HEK293 (cell line): ENCODE results near the gene CSMD2.

ENCODE experiments used
- CTCF ChIA-PET: fragments of 350-600 bp; formaldehyde crosslinking; extraction: SDS; loops from one replicate; lab custom pipeline; 2021; ENCODE audit warnings: antibody characterized with exemption; lab: Yijun Ruan, JAX
- POLR2A ChIA-PET: fragments of 300-600 bp; formaldehyde crosslinking; extraction: SDS; loops from one replicate; lab custom pipeline; 2020; ENCODE audit warnings: antibody characterized with exemption, inconsistent platforms; lab: Yijun Ruan, JAX
- H3K27ac ChIP-seq: fragments of 200-500 bp; sonication (Bioruptor generic); 2 replicates; pipeline ENCODE4 v1.5.1; 2014; ENCODE audit warnings: low read depth, low read length, control low read depth, inconsistent platforms; ENCODE audit errors: extremely low read depth
- H3K36me3 ChIP-seq, 2 experiments: fragments of 200-500 bp in 1 of 2; sonication (Bioruptor generic) in 1 of 2; 1 replicate in 1 of 2; 2 replicates in 1 of 2; pipeline ENCODE4 v1.5.1; 2014 to 2017; ENCODE audit warnings: inconsistent platforms in 2 of 2, low read length in 2 of 2; ENCODE audit not compliant: control insufficient read depth in 2 of 2, insufficient read depth in 1 of 2
- H3K4me1 ChIP-seq: fragments of 200-500 bp; sonication (Bioruptor generic); 2 replicates; pipeline ENCODE4 v1.5.1; 2014; ENCODE audit warnings: mild to moderate bottlenecking, low read length, inconsistent platforms; ENCODE audit not compliant: control insufficient read depth, insufficient read depth
- H3K4me3 ChIP-seq: 2 replicates; pipeline ENCODE4 v1.5.1; 2011; ENCODE audit warnings: low read depth, mild to moderate bottlenecking, control low read depth, low read length, moderate library complexity
- H3K9me3 ChIP-seq: fragments of 200-500 bp; sonication (Bioruptor generic); 2 replicates; pipeline ENCODE4 v1.5.1; 2014; ENCODE audit warnings: low read depth, low read length, inconsistent platforms; ENCODE audit not compliant: control insufficient read depth, insufficient read depth
- GLI2 ChIP-seq: fragments of 450-650 bp; formaldehyde crosslinking; IDR thresholded peaks from 2 replicates; pipeline ENCODE4; 2017; ENCODE audit warnings: missing biosample characterization, missing genetic modification characterization, low read depth, borderline replicate concordance
- GLIS2 ChIP-seq: fragments of 450-650 bp; formaldehyde crosslinking; IDR thresholded peaks from 2 replicates; pipeline ENCODE4 v1.5.1; 2016; ENCODE audit warnings: missing biosample characterization, missing genetic modification characterization
- HOXC10 ChIP-seq: sonication (generic); formaldehyde crosslinking; IDR thresholded peaks from 2 replicates; pipeline ENCODE4 v1.8.1; 2023; ENCODE audit warnings: mild to moderate bottlenecking, missing genetic modification reagents
- REPIN1 ChIP-seq: fragments of 450-650 bp; formaldehyde crosslinking; IDR thresholded peaks from 2 replicates; pipeline ENCODE4 v1.5.1; 2017; ENCODE audit warnings: missing biosample characterization, missing genetic modification characterization, low read depth
- TCF7L2 ChIP-seq: IDR thresholded peaks from 2 replicates; pipeline ENCODE4 v1.6.1; 2011; ENCODE audit warnings: low read depth, mild to moderate bottlenecking, inconsistent platforms, low read length, moderate library complexity, borderline replicate concordance
- ZIC2 ChIP-seq: fragments of 450-650 bp; formaldehyde crosslinking; IDR thresholded peaks from 2 replicates; pipeline ENCODE4 v1.5.1; 2016; ENCODE audit warnings: missing biosample characterization, missing genetic modification characterization
- ZNF132 ChIP-seq: fragments of 450-650 bp; formaldehyde crosslinking; IDR thresholded peaks from 2 replicates; pipeline ENCODE4 v1.5.1; 2017; ENCODE audit warnings: missing biosample characterization, missing genetic modification characterization, borderline replicate concordance
- ZNF138 ChIP-seq: fragments of 450-650 bp; formaldehyde crosslinking; IDR thresholded peaks from 2 replicates; pipeline ENCODE4 v1.5.1; 2016; ENCODE audit warnings: missing biosample characterization, missing genetic modification characterization, borderline replicate concordance
- ZNF155 ChIP-seq: fragments of 450-650 bp; formaldehyde crosslinking; IDR thresholded peaks from 2 replicates; pipeline ENCODE4 v1.5.1; 2016; ENCODE audit warnings: missing biosample characterization, missing genetic modification characterization
- ZNF175 ChIP-seq: fragments of 450-650 bp; formaldehyde crosslinking; IDR thresholded peaks from 2 replicates; pipeline ENCODE4 v1.5.1; 2016; ENCODE audit warnings: missing biosample characterization, missing genetic modification characterization
- ZNF19 ChIP-seq: fragments of 450-650 bp; formaldehyde crosslinking; IDR thresholded peaks from 2 replicates; pipeline ENCODE4; 2016; ENCODE audit warnings: missing biosample characterization, missing genetic modification characterization, low read depth
- ZNF214 ChIP-seq: fragments of 450-650 bp; formaldehyde crosslinking; IDR thresholded peaks from 2 replicates; pipeline ENCODE4 v1.5.1; 2017; ENCODE audit warnings: missing biosample characterization, mild to moderate bottlenecking, missing genetic modification characterization, borderline replicate concordance
- ZNF391 ChIP-seq: fragments of 450-650 bp; formaldehyde crosslinking; IDR thresholded peaks from 2 replicates; pipeline ENCODE4 v1.5.1; 2016; ENCODE audit warnings: low read depth, missing biosample characterization, missing genetic modification characterization, borderline replicate concordance
- ZNF549 ChIP-seq: fragments of 450-650 bp; IDR thresholded peaks from 2 replicates; pipeline ENCODE4 v1.5.1; 2018; ENCODE audit warnings: missing biosample characterization, missing genetic modification characterization, mild to moderate bottlenecking, inconsistent platforms, moderate library complexity
- ZNF585B ChIP-seq: fragments of 450-650 bp; formaldehyde crosslinking; IDR thresholded peaks from 2 replicates; pipeline ENCODE4 v1.5.1; 2016; ENCODE audit warnings: missing biosample characterization, missing genetic modification characterization
- ZNF600 ChIP-seq: fragments of 450-650 bp; formaldehyde crosslinking; IDR thresholded peaks from 2 replicates; pipeline ENCODE4 v1.5.1; 2016; ENCODE audit warnings: missing biosample characterization, missing genetic modification characterization
- ZNF791 ChIP-seq: fragments of 450-650 bp; formaldehyde crosslinking; IDR thresholded peaks from 2 replicates; pipeline ENCODE4 v1.5.1; 2016; ENCODE audit warnings: missing biosample characterization, missing genetic modification characterization
- ZSCAN5A ChIP-seq: fragments of 450-650 bp; formaldehyde crosslinking; IDR thresholded peaks from 2 replicates; pipeline ENCODE4 v1.5.1; 2016; ENCODE audit warnings: missing biosample characterization, missing genetic modification characterization
- TF ChIP-seq, protein P1 (sequence below): fragments of 450-650 bp; IDR thresholded peaks from 2 replicates; pipeline ENCODE4 v1.5.1; 2018; ENCODE audit warnings: missing biosample characterization, mild to moderate bottlenecking, missing genetic modification characterization
- TF ChIP-seq, protein P2 (sequence below): fragments of 450-650 bp; formaldehyde crosslinking; IDR thresholded peaks from 2 replicates; pipeline ENCODE4 v1.5.1; 2017; ENCODE audit warnings: missing biosample characterization, mild to moderate bottlenecking, missing genetic modification characterization, moderate library complexity

CSMD2 gene

DNA sequence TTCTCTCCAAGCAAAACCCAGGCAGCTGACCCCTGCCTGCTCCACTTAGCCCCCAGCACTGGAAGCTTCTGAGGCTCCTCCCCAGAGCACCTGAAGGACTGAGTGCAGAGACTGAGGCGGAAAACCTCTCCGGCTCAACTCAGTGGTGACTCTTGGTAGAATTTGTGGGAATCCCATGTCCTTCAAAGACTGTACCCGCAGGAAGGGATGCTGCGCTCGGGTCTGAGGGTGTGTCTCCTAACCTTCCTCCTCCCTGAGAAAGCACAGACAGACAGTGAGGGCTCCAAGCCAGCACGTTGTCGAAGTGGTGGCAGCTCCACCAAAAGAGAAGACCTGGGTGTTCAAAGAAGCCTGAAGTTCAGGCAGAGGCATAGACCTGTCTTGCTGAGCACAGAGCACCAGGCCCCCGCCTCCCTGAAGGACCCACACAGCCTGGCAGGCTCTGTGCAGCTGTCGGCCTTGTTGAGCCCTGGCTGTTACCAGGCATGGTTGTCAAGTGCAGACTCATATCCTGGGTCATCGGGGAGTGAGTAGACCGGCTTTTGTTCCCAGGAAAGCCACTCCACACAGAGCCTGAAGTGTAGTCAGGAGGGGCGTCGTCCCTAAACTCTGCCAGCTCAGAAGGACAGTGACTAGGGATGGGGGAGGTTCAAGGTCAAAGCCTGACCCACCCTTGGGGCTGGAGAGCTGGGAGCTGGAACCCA, 36.7 kb downstream of the CSMD2 start (continued):
- TF ChIP-seq ZNF155 (tag by site-specific recombination) (no peak), ZNF175 (tag by site-specific recombination) (no peak)
- TF ChIP-seq, protein P1, sequence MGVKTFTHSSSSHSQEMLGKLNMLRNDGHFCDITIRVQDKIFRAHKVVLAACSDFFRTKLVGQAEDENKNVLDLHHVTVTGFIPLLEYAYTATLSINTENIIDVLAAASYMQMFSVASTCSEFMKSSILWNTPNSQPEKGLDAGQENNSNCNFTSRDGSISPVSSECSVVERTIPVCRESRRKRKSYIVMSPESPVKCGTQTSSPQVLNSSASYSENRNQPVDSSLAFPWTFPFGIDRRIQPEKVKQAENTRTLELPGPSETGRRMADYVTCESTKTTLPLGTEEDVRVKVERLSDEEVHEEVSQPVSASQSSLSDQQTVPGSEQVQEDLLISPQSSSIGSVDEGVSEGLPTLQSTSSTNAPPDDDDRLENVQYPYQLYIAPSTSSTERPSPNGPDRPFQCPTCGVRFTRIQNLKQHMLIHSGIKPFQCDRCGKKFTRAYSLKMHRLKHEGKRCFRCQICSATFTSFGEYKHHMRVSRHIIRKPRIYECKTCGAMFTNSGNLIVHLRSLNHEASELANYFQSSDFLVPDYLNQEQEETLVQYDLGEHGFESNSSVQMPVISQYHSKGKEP: no peak

- CTCF ChIA-PET: interaction anchor here (0.8 kb wide), 1 partner anchor 615 kb away, joined by 4 read pairs; no protein-coding TSS in a partner anchor
- Histone ChIP-seq H3K27ac (no peak overlapping the region), H3K36me3 (no peaks in the 10 kb centered on the region), H3K9me3 (no peaks in the 10 kb centered on the region), H3K4me3 (no peak overlapping the region), H3K4me1 (no peaks in the 10 kb centered on the region)
- TF ChIP-seq ZNF132 (tag by site-specific recombination) (no peak), TCF7L2 (no peak), ZIC2 (no peak), GLI2 (tag by site-specific recombination) (no peak), ZNF600 (no peak), GLIS2 (tag by site-specific recombination) (no peak)
- POLR2A ChIA-PET: no interaction called here
These were observed 37.7 kb downstream of the CSMD2 start for GRCh38 chr1:34127006-34128000.

- POLR2A ChIA-PET: no interaction called here
- no peaks in the 10 kb centered on the region for H3K36me3 ChIP-seq
These were observed 38.5 kb downstream of the CSMD2 start for GRCh38 chr1:34126486-34126885.

More at GRCh38 chr1:34126486-34126885, 38.5 kb downstream of the CSMD2 start:
- CTCF ChIA-PET: no interaction called here
- no peak overlapping the region for H3K4me3 ChIP-seq
- TF ChIP-seq REPIN1 (no peak), ZNF138 (tag by site-specific recombination) (no peak), ZNF391 (tag by site-specific recombination) (no peak), ZNF19 (tag by site-specific recombination) (no peak), ZNF549 (tag by site-specific recombination) (no peak), ZNF585B (tag by site-specific recombination) (no peak), HOXC10 (CRISPR knock-in tag) (no peak), ZNF214 (no peak), ZSCAN5A (no peak), ZNF791 (tag by site-specific recombination) (no peak)
- TF ChIP-seq, protein P2, sequence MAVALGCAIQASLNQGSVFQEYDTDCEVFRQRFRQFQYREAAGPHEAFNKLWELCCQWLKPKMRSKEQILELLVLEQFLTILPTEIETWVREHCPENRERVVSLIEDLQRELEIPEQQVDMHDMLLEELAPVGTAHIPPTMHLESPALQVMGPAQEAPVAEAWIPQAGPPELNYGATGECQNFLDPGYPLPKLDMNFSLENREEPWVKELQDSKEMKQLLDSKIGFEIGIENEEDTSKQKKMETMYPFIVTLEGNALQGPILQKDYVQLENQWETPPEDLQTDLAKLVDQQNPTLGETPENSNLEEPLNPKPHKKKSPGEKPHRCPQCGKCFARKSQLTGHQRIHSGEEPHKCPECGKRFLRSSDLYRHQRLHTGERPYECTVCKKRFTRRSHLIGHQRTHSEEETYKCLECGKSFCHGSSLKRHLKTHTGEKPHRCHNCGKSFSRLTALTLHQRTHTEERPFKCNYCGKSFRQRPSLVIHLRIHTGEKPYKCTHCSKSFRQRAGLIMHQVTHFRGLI (tag by site-specific recombination): no peak
- TF ChIP-seq, protein P1: no peak
- H3K4me1 ChIP-seq: no peaks in the 10 kb centered on the region
- H3K9me3 ChIP-seq: no peaks in the 10 kb centered on the region
- no peak overlapping the region for H3K27ac ChIP-seq
